B cell (primary cell): ENCODE data around the gene SIDT2. TPM values are rescaled to one million over a fixed set of nuclear protein-coding genes. Genes with fewer than 3 reads are reported as not detected.

Experiments
- ATAC-seq: fragments of 200-7000 bp; cut with Tn5 transposase; one replicate; pipeline ENCODE4 v1.10.0; 2021; ENCODE audit warnings: low read depth, mild to moderate bottlenecking, moderate number of reproducible peaks, moderate library complexity
- CTCF ChIA-PET: fragments of 350-600 bp; sonication (Branson Sonifier 250); formaldehyde crosslinking; loops from one replicate; lab custom pipeline; 2021; ENCODE audit warnings: antibody characterized with exemption, inconsistent platforms; lab: Charles Lee
- POLR2A ChIA-PET: fragments of 350-600 bp; sonication (Branson Sonifier 250); formaldehyde crosslinking; loops from one replicate; lab custom pipeline; 2021; ENCODE audit warnings: antibody characterized with exemption; lab: Charles Lee
- DNase-seq: peaks from one replicate; pipeline ENCODE4 v3.0.0; 2013
- H2AFZ ChIP-seq: 2 replicates; pipeline ENCODE4 v1.6.1; 2012; ENCODE audit warnings: mild to moderate bottlenecking, low read depth, low read length; ENCODE audit not compliant: insufficient read depth, poor library complexity, severe bottlenecking
- H3K27ac ChIP-seq, 2 donors: 1 replicate in 1 of 2; 2 replicates in 1 of 2; pipeline ENCODE4 v1.5.1; 2012 to 2013; ENCODE audit warnings: low read length in 2 of 2, mild to moderate bottlenecking in 2 of 2, moderate library complexity in 1 of 2
- H3K27me3 ChIP-seq, 4 experiments: fragments of 200-600 bp in 1 of 4; sonication (generic) in 1 of 4; replicated peaks in 1 of 4; 1 replicate in 2 of 4; 2 replicates in 2 of 4; pipeline versions ENCODE4 v1.6.1 to v1.7.0; 2013 to 2016; ENCODE audit warnings: low read length in 3 of 4, mild to moderate bottlenecking in 2 of 4, mixed read lengths in 1 of 4, moderate library complexity in 1 of 4; ENCODE audit not compliant: insufficient read depth in 4 of 4, control insufficient read depth in 3 of 4; ENCODE audit errors: control extremely low read depth in 1 of 4
- H3K36me3 ChIP-seq, 2 experiments: replicated peaks in 1 of 2; 1 replicate in 1 of 2; 2 replicates in 1 of 2; pipeline versions ENCODE4 v1.6.1 to v1.7.1; 2013; ENCODE audit warnings: low read length in 1 of 2; ENCODE audit not compliant: insufficient read depth in 2 of 2, control insufficient read depth in 1 of 2; ENCODE audit errors: control extremely low read depth in 1 of 2, extremely low read depth in 1 of 2
- H3K4me1 ChIP-seq, 2 donors: fragments of 200-600 bp in 1 of 2; sonication (generic) in 1 of 2; 1 replicate in 1 of 2; 2 replicates in 1 of 2; pipeline versions ENCODE4 v1.5.1 to v1.6.1; 2013 to 2017; ENCODE audit warnings: low read length in 2 of 2; ENCODE audit not compliant: control insufficient read depth in 2 of 2, insufficient read depth in 2 of 2
- H3K4me2 ChIP-seq: replicated peaks from 2 replicates; pipeline ENCODE3; 2012; ENCODE audit warnings: mild to moderate bottlenecking, low read depth, low read length; ENCODE audit not compliant: poor library complexity, severe bottlenecking
- H3K4me3 ChIP-seq, 5 experiments: fragments of 200-600 bp in 1 of 5; sonication (generic) in 1 of 5; 1 replicate in 3 of 5; 2 replicates in 2 of 5; pipeline versions ENCODE4 v1.5.1 to v1.7.0; 2011 to 2016; ENCODE audit warnings: low read length in 4 of 5, mild to moderate bottlenecking in 4 of 5, low read depth in 2 of 5, control low read depth in 1 of 5, moderate library complexity in 1 of 5; ENCODE audit not compliant: insufficient read depth in 1 of 5; ENCODE audit errors: control extremely low read depth in 1 of 5, extremely low read depth in 1 of 5
- H3K79me2 ChIP-seq: fragments of 200-600 bp; sonication (generic); one replicate; pipeline ENCODE4 v1.6.0; 2016; ENCODE audit warnings: low read length; ENCODE audit not compliant: control insufficient read depth, insufficient read depth
- H3K9ac ChIP-seq: fragments of 200-600 bp; sonication (generic); 2 replicates; pipeline ENCODE4 v1.6.1; 2017; ENCODE audit warnings: mild to moderate bottlenecking, low read length, moderate library complexity
- H3K9me3 ChIP-seq, 3 donors: one replicate each; pipeline versions ENCODE4 v1.6.1 to v1.7.1; 2013; ENCODE audit warnings: low read length in 2 of 3; ENCODE audit not compliant: control insufficient read depth in 2 of 3, insufficient read depth in 1 of 3; ENCODE audit errors: control extremely low read depth in 1 of 3
- H4K20me1 ChIP-seq: 2 replicates; pipeline ENCODE4 v1.6.0; 2012; ENCODE audit warnings: mild to moderate bottlenecking, low read length; ENCODE audit not compliant: insufficient read depth, control insufficient read depth, poor library complexity, severe bottlenecking
- H3K27ac Mint-ChIP-seq: one replicate; pipeline ENCODE4 v1.8.0; 2021; ENCODE audit warnings: mixed read lengths
- H3K27me3 Mint-ChIP-seq: one replicate; pipeline ENCODE4 v1.8.0; 2021; ENCODE audit warnings: mixed read lengths
- H3K4me1 Mint-ChIP-seq: one replicate; pipeline ENCODE4 v1.8.0; 2021; ENCODE audit warnings: mixed read lengths
- H3K4me3 Mint-ChIP-seq: one replicate; pipeline ENCODE4 v1.8.0; 2021; ENCODE audit warnings: mixed read lengths
- H3K9me3 Mint-ChIP-seq: one replicate; pipeline ENCODE4 v1.8.0; 2022; ENCODE audit warnings: mixed read lengths; ENCODE audit not compliant: insufficient read depth
- CTCF ChIP-seq: fragments of 200-600 bp; IDR thresholded peaks from one replicate; pipeline ENCODE4 v1.8.0; 2022; ENCODE audit warnings: antibody characterized with exemption, mild to moderate bottlenecking
- EZH2 ChIP-seq: IDR thresholded peaks from 2 replicates; pipeline ENCODE4 v1.6.1; 2012; ENCODE audit warnings: borderline replicate concordance, low read depth, mild to moderate bottlenecking, moderate library complexity, low read length; ENCODE audit not compliant: insufficient read depth, poor library complexity, severe bottlenecking
- WGBS: methylation state at CpG from one replicate; pipeline ENCODE4 v1.1.5; 2013; ENCODE audit warnings: missing lambda C conversion rate; ENCODE audit not compliant: insufficient coverage; 5-methylcytosine and 5-hydroxymethylcytosine counted together
- intact Hi-C: fragments of 100-400 bp; cut with micrococcal nuclease; formaldehyde crosslinking; loops from one replicate; pipeline ENCODE4 v1.10.0; 2022
- polyA plus RNA-seq: library from polyadenylated mRNA; depleted of rRNA; stranded (reverse); fragments of >200 nt; gene quantifications from 2 replicates; pipeline ENCODE4 v1.2.3, GENCODE V29; 2012
- total RNA-seq, 2 donors: library from RNA; stranded (reverse); fragments of 120-200 nt in 1 of 2; gene quantifications; 1 replicate in 1 of 2; 2 replicates in 1 of 2; pipeline versions ENCODE4 v1.2.3 to v1.2.4, GENCODE V29; 2013 to 2022

Gene SIDT2
- total and polyA plus RNA-seq, 2 donors (not counting 1 experiment from before 2014, with no cell fraction given): 78.9 to 241 TPM

- Histone ChIP-seq H3K4me2 (no peak overlapping the region), H3K27me3 (no peaks in the 10 kb centered on the region), H3K4me1 (peaks cover 15 to 40% of the 10 kb centered on the region in 2 donors), H4K20me1 (peaks cover 11% of the 10 kb centered on the region), H3K36me3 (peaks cover 0 to 72% of the 10 kb centered on the region in 2 experiments), H3K9ac (no peak overlapping the region), H3K9me3 (no peaks in the 10 kb centered on the region), H3K4me3 (no peak overlapping the region), H2AFZ (no peak overlapping the region), H3K79me2 (peaks cover 5% of the 10 kb centered on the region), H3K27ac (no peak overlapping the region)
- no peaks in the 10 kb centered on the region for H3K9me3 Mint-ChIP-seq
- ATAC-seq (no peak), DNase-seq (no peak)
- H3K4me1 Mint-ChIP-seq: peaks cover 39% of the 10 kb centered on the region
- no peak overlapping the region for H3K4me3 Mint-ChIP-seq
- WGBS: 97% methylated on average over 5 of the region's 7 CpGs
- peak overlapping the region; percentile 75 for H3K27ac Mint-ChIP-seq
- ChIA-PET POLR2A (no interaction called here), CTCF (interaction anchor here (1.0 to 3.6 kb wide), 2 partner anchors 15 to 30 kb away, joined by 3 to 26 read pairs; no protein-coding TSS in a partner anchor)
- intact Hi-C loops: no loop called here
- no peaks in the 10 kb centered on the region for H3K27me3 Mint-ChIP-seq
- TF ChIP-seq CTCF (no peak), EZH2 (no peak)
Measured at GRCh38 chr11:117197006-117197405, 18.5 kb downstream of the SIDT2 start.

GRCh38 chr11:117197516-117198456 lies 19.2 kb downstream of the SIDT2 start:
- no peak overlapping the region for H3K4me3 ChIP-seq
- TF ChIP-seq EZH2: no peak
- no peak for TF ChIP-seq CTCF
- H4K20me1 ChIP-seq: peaks cover 11% of the 10 kb centered on the region
- peak overlapping the region; percentile 2 for H3K4me2 ChIP-seq
- no peak overlapping the region for H3K9ac ChIP-seq
- Mint-ChIP-seq H3K4me1 (peaks cover 33% of the 10 kb centered on the region), H3K27me3 (no peaks in the 10 kb centered on the region), H3K4me3 (no peak overlapping the region), H3K27ac (peak overlapping the region; percentile 75), H3K9me3 (no peaks in the 10 kb centered on the region)
- ATAC-seq (peak; percentile 14), DNase-seq (no peak)
- no peaks in the 10 kb centered on the region for H3K9me3 ChIP-seq
- H3K4me1 ChIP-seq: peaks cover 15 to 37% of the 10 kb centered on the region in 2 donors
- intact Hi-C loops: no loop called here
- H2AFZ ChIP-seq: no peak overlapping the region
- no peaks in the 10 kb centered on the region for H3K27me3 ChIP-seq
- H3K36me3 ChIP-seq: peaks cover 0 to 69% of the 10 kb centered on the region in 2 experiments
- no peak overlapping the region for H3K27ac ChIP-seq
- CTCF ChIA-PET: interaction anchor here (1.0 to 3.6 kb wide), 2 partner anchors 16 to 29 kb away, joined by 3 to 26 read pairs; no protein-coding TSS in a partner anchor
- WGBS: 91% methylated on average over 15 of the region's 17 CpGs
- POLR2A ChIA-PET: no interaction called here
- H3K79me2 ChIP-seq: no peaks in the 10 kb centered on the region
